K562 (cell line): ENCODE data around the gene KIF26A. TPM values are rescaled to one million over a fixed set of nuclear protein-coding genes. Genes with fewer than 3 reads are reported as not detected.

ENCODE experiments used
- ATAC-seq: fragments of 200-7000 bp; cut with Tn5 transposase; 3 replicates; pipeline ENCODE4 v1.9.1; 2020; ENCODE audit warnings: moderate library complexity
- BruUV-seq: library from RNA; stranded (reverse); fragments of 400-500 nt; replicated peaks from 2 replicates; lab custom pipeline; 2021; lab: Mats Ljungman, UMichigan
- CTCF ChIA-PET: fragments of 300-600 bp; formaldehyde crosslinking; extraction: SDS; loops from one replicate; lab custom pipeline; 2021; ENCODE audit warnings: low intra/inter-chr PET ratio; lab: Yijun Ruan, JAX
- POLR2A ChIA-PET: fragments of 300-600, 350-650 bp; sonication (Branson Sonifier 250); formaldehyde crosslinking; extraction: SDS; loops from one replicate; lab custom pipeline; 2021; ENCODE audit warnings: antibody characterized with exemption, inconsistent platforms; lab: Yijun Ruan, JAX
- DNase-seq, 4 experiments: peaks; one replicate each; pipeline versions ENCODE4 v3.0.0 to v3.0.0-alpha.2; 2011 to 2018; ENCODE audit warnings: low spot score in 3 of 4, mixed read lengths in 3 of 4; ENCODE audit errors: extremely low read depth in 1 of 4
- FAIRE-seq: peaks from 2 replicates; lab custom pipeline; 2011; peaks lifted over from hg19 to GRCh38; lab: Jason Lieb, UNC
- H2AFZ ChIP-seq: 2 replicates; pipeline ENCODE4 v1.6.0; 2011; ENCODE audit warnings: low read depth, low read length, control low read depth, inconsistent platforms
- H3K27ac ChIP-seq: fragments of 200-600 bp; 3 replicates; pipeline ENCODE4 v1.8.0; 2011; ENCODE audit warnings: low read depth, mild to moderate bottlenecking, control low read depth, inconsistent platforms, low read length, moderate library complexity, mixed read lengths; ENCODE audit errors: extremely low read depth
- H3K27me3 ChIP-seq, 2 experiments: fragments of 300-600 bp in 1 of 2; 2 replicates in 1 of 2; 3 replicates in 1 of 2; pipeline versions ENCODE4 v1.6.0 to v1.8.0; 2011; ENCODE audit warnings: inconsistent platforms in 2 of 2, low read length in 2 of 2, mild to moderate bottlenecking in 1 of 2, mixed read lengths in 1 of 2, moderate library complexity in 1 of 2; ENCODE audit not compliant: control insufficient read depth in 2 of 2, insufficient read depth in 2 of 2
- H3K36me3 ChIP-seq: fragments of 300-600 bp; 3 replicates; pipeline ENCODE4 v1.8.0; 2011; ENCODE audit warnings: mild to moderate bottlenecking, low read length, inconsistent platforms; ENCODE audit not compliant: control insufficient read depth, insufficient read depth
- H3K4me1 ChIP-seq, 2 experiments: fragments of 200-600 bp in 1 of 2; replicated peaks in 1 of 2; 2 replicates in 1 of 2; 3 replicates in 1 of 2; pipeline versions ENCODE4 v1.5.1 to v1.8.0; 2011; ENCODE audit warnings: inconsistent platforms in 2 of 2, low read length in 2 of 2, mild to moderate bottlenecking in 1 of 2, mixed read lengths in 1 of 2, moderate library complexity in 1 of 2; ENCODE audit not compliant: control insufficient read depth in 2 of 2, insufficient read depth in 2 of 2
- H3K4me2 ChIP-seq: 2 replicates; pipeline ENCODE4 v1.6.1; 2011; ENCODE audit warnings: low read length, control low read depth, inconsistent platforms, mixed read lengths; ENCODE audit not compliant: insufficient read depth
- H3K4me3 ChIP-seq: fragments of 200-600 bp; sonication (generic), shearing (Covaris generic); 2 replicates; pipeline ENCODE4 v1.5.1; 2016; ENCODE audit warnings: control low read depth, inconsistent platforms
- H3K79me2 ChIP-seq: fragments of 200-600 bp; 3 replicates; pipeline ENCODE4 v1.8.0; 2011; ENCODE audit warnings: low read length, inconsistent platforms; ENCODE audit not compliant: control insufficient read depth, insufficient read depth
- H3K9ac ChIP-seq, 2 experiments: 2 replicates each; pipeline versions ENCODE4 v1.6.0 to v1.6.1; 2011; ENCODE audit warnings: low read depth in 2 of 2, low read length in 2 of 2, control low read depth in 1 of 2, inconsistent platforms in 1 of 2, mild to moderate bottlenecking in 1 of 2, mixed read lengths in 1 of 2; ENCODE audit not compliant: insufficient read depth in 1 of 2
- H3K9me1 ChIP-seq: one replicate; pipeline ENCODE4 v1.6.0; 2011; ENCODE audit warnings: inconsistent platforms, mild to moderate bottlenecking, low read length, moderate library complexity; ENCODE audit not compliant: control insufficient read depth, insufficient read depth
- H3K9me3 ChIP-seq: replicated peaks from 2 replicates; pipeline ENCODE4 v1.5.1; 2011; ENCODE audit warnings: low read depth, low read length, inconsistent platforms; ENCODE audit not compliant: control insufficient read depth, insufficient read depth
- H4K20me1 ChIP-seq: replicated peaks from 2 replicates; pipeline ENCODE4 v1.6.1; 2011; ENCODE audit warnings: low read length, inconsistent platforms, mixed read lengths; ENCODE audit not compliant: control insufficient read depth, insufficient read depth
- CCAR2 ChIP-seq: fragments of 200-400 bp; formaldehyde crosslinking; IDR thresholded peaks from 2 replicates; pipeline ENCODE4 v1.6.1; 2017; ENCODE audit warnings: mild to moderate bottlenecking, low read depth, low read length
- CREM ChIP-seq: IDR thresholded peaks from 2 replicates; pipeline ENCODE4 v1.6.1; 2014; ENCODE audit warnings: antibody characterized with exemption, low read depth
- DACH1 ChIP-seq: fragments of 450-650 bp; IDR thresholded peaks from 2 replicates; pipeline ENCODE4 v1.6.1; 2018; ENCODE audit not compliant: partially characterized antibody
- HDGF ChIP-seq: fragments of 450-650 bp; IDR thresholded peaks from 2 replicates; pipeline ENCODE4 v1.6.1; 2016
- HIVEP1 ChIP-seq: fragments of 250-450 bp; sonication (Bioruptor Pico); IDR thresholded peaks from 2 replicates; pipeline ENCODE4 v1.4.0; 2020; ENCODE audit warnings: mild to moderate bottlenecking
- L3MBTL2 ChIP-seq: fragments of 450-650 bp; IDR thresholded peaks from 2 replicates; pipeline ENCODE4 v1.6.1; 2016; ENCODE audit warnings: mild to moderate bottlenecking, moderate library complexity
- POLR2AphosphoS2 ChIP-seq: IDR thresholded peaks from 2 replicates; pipeline ENCODE4 v1.6.1; 2012; ENCODE audit warnings: low read length, improper control_type of control experiment
- SRSF1 ChIP-seq: fragments of 200-400 bp; formaldehyde crosslinking; IDR thresholded peaks from 2 replicates; pipeline ENCODE4 v1.6.1; 2017; ENCODE audit warnings: mild to moderate bottlenecking, low read depth, low read length, moderate library complexity
- TAF1 ChIP-seq: IDR thresholded peaks from 2 replicates; pipeline ENCODE4 v1.6.1; 2011; ENCODE audit warnings: mild to moderate bottlenecking, low read length, moderate library complexity; ENCODE audit not compliant: insufficient read depth, control insufficient read depth, severe bottlenecking; ENCODE audit errors: extremely low read depth
- XRCC4 ChIP-seq: IDR thresholded peaks from one replicate; pipeline ENCODE4 v1.6.1; 2011; ENCODE audit not compliant: insufficient read depth, insufficient read length; ENCODE audit errors: extremely low read depth
- ZC3H11A ChIP-seq: IDR thresholded peaks from 2 replicates; pipeline ENCODE4 v1.6.1; 2012; ENCODE audit warnings: low read depth, low read length, improper control_type of control experiment
- ZNF134 ChIP-seq: fragments of 250-450 bp; sonication (Bioruptor Pico); conservative IDR thresholded peaks from 2 replicates; pipeline ENCODE4 v1.4.0; 2020
- ZNF589 ChIP-seq: fragments of 200-800 bp; sonication (Bioruptor generic); IDR thresholded peaks from 2 replicates; pipeline ENCODE4 v1.6.1; 2016; ENCODE audit warnings: low read depth, missing genetic modification characterization, missing compliant biosample characterization
- WGBS: fragments of 100-300 bp; shearing (Covaris generic); methylation state at CpG from one replicate; pipeline ENCODE4 v1.1.6; 2016; ENCODE audit warnings: low coverage, mixed read lengths; ENCODE audit not compliant: insufficient coverage; ENCODE audit errors: missing lambda C conversion rate; 5-methylcytosine and 5-hydroxymethylcytosine counted together
- in situ Hi-C: fragments of 300-500 bp; cut with MboI; formaldehyde crosslinking; loops from 4 replicates; pipeline ENCODE4 v1.15.0; 2018; ENCODE audit warnings: inconsistent platforms, mixed read lengths
- intact Hi-C: fragments of 100-400 bp; cut with micrococcal nuclease; formaldehyde crosslinking; loops from 2 replicates; pipeline ENCODE4 v1.14.2; 2022
- polyA plus RNA-seq, 8 experiments: library from polyadenylated mRNA; depleted of rRNA in 4 of 8; stranded (reverse) in 5 of 8; unstranded in 3 of 8; fragments of >200 nt; fragmentation: Nextera tagmentation in 2 of 8; fragmentation: Illumina TruSeq in 1 of 8; extraction: Ambion mirVana in 2 of 8; extraction: Trizol in 1 of 8; gene quantifications; 2 replicates each; pipeline versions ENCODE4 v1.2.1 to v1.2.3, GENCODE V29; 2011 to 2014; ENCODE audit warnings: inconsistent platforms in 1 of 8, missing spikeins in 1 of 8
- total RNA-seq, 7 experiments: library from RNA; depleted of rRNA in 6 of 7; stranded (reverse); fragments of >200 nt in 6 of 7; fragmentation: Illumina TruSeq in 2 of 7; extraction: Trizol in 2 of 7; gene quantifications; 2 replicates each; pipeline versions ENCODE4 v1.2.1 to v1.2.3, GENCODE V29; 2011 to 2021; ENCODE audit warnings: low replicate concordance in 1 of 7
- TF ChIP-seq, protein P1 (sequence below): fragments of 450-650 bp; formaldehyde crosslinking; IDR thresholded peaks from 2 replicates; pipeline ENCODE4 v1.4.0; 2020; ENCODE audit warnings: mild to moderate bottlenecking, moderate library complexity

The KIF26A gene
- total and polyA plus RNA-seq, 9 of the 15 experiments (the other 6 are each of a cell fraction or from before 2014, with no cell fraction given): 0.04 TPM; not detected in 8

- Histone ChIP-seq H3K9ac (no peak overlapping the region), H3K36me3 (no peaks in the 10 kb centered on the region), H4K20me1 (no peaks in the 10 kb centered on the region), H2AFZ (no peak overlapping the region), H3K9me1 (no peaks in the 10 kb centered on the region), H3K4me2 (no peak overlapping the region), H3K4me1 (no peaks in the 10 kb centered on the region), H3K27ac (no peak overlapping the region), H3K9me3 (no peaks in the 10 kb centered on the region), H3K27me3 (no peaks in the 10 kb centered on the region; a peak in 1 of 5 replicates), H3K79me2 (no peaks in the 10 kb centered on the region), H3K4me3 (no peak overlapping the region)
- POLR2A ChIA-PET: no interaction called here
- CTCF ChIA-PET: no interaction called here
- 3% methylated on average over 10 of the region's 14 CpGs for WGBS
- BruUV-seq: no TSS peak
- ATAC-seq (no peak), DNase-seq (no peak), FAIRE-seq (no peak)
- TF ChIP-seq TAF1: no peak
- no peak for TF ChIP-seq ZC3H11A
- no peak for TF ChIP-seq CREM
- TF ChIP-seq HDGF: no peak
- TF ChIP-seq L3MBTL2: no peak
- no peak for TF ChIP-seq HIVEP1
- TF ChIP-seq CCAR2: no peak
- TF ChIP-seq ZNF589: no peak
- no peak for TF ChIP-seq POLR2AphosphoS2
- TF ChIP-seq SRSF1: no peak
- no peak for TF ChIP-seq XRCC4
- TF ChIP-seq, protein P1, sequence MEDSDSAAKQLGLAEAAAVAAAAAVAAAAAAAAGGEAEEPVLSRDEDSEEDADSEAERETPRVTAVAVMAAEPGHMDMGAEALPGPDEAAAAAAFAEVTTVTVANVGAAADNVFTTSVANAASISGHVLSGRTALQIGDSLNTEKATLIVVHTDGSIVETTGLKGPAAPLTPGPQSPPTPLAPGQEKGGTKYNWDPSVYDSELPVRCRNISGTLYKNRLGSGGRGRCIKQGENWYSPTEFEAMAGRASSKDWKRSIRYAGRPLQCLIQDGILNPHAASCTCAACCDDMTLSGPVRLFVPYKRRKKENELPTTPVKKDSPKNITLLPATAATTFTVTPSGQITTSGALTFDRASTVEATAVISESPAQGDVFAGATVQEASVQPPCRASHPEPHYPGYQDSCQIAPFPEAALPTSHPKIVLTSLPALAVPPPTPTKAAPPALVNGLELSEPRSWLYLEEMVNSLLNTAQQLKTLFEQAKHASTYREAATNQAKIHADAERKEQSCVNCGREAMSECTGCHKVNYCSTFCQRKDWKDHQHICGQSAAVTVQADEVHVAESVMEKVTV: no peak
- no peak for TF ChIP-seq ZNF134 (CRISPR knock-in tag)
- TF ChIP-seq DACH1: no peak
- intact Hi-C loops (no loop called here), in situ Hi-C loops (no loop called here)
These were observed 58.2 kb downstream of the KIF26A start for GRCh38 chr14:104196461-104197140.
